ENCODE measurements around the gene DNAAF8. TPM values are rescaled to one million over a fixed set of nuclear protein-coding genes. Genes with fewer than 3 reads are reported as not detected.

The DNAAF8 gene
- polyA plus RNA-seq, 1 donor from 2014 or later = 3.4 TPM

DNA sequence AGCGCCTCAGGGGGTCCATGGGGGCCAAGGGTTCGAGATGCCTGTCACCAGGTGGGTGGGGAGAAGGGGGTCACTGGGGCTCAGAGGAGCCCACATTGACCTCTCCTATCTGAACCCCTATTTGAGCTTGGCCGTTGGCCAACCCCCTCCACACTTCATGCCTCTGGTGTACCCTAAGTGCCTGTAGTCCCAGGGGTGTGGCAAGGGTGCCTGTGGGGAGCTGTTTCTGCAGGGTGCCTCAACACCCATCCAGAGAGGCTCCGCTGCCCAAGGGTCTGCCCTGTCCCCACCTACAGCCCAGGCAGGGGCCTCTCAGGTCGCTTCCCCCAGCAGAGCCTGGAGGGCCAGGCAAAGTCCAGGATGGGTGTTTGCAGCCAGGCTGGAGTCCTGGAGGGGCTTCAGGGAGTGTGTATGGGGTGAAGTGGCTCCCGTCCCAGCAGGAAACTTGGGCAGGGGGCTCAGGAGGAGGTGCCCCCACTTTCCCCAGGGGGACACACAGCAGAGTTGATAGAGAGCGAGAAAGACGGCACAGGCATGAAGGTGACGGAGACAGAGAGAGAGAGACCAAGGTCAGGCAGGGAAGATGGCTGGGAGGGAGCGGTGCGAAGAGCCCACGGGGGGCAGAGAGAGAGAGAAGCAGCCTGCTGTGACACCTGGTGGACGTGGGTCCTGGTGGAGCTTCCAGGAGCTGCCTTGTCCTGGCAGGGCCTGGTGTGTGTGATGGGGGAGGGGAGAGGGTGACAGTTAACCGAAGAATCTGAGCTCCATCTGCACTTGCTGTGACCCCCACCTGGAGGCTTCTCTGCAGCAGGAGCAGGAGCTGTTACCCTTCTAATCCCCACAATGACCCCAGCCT, 53.5 kb downstream of the DNAAF8 start, which contains the start of gene SEPTIN12:
SEPTIN12 (minus strand) TSS at position 719 of the 856 bp plus-strand sequence; CDS start at position 19, 700 bp downstream.
- Histone ChIP-seq H3K9me3 (ENCODE audit: low read length) (no peaks in the 10 kb centered on the region), H3K9ac (ENCODE audit: low read length) (no peak within 1 kb of the TSS), H3K4me2 (ENCODE audit: low read length) (no peak within 1 kb of the TSS), H3K4me3 (ENCODE audit: low read length) (no peak within 1 kb of the TSS), H3F3A (ENCODE audit: insufficient read depth, low read length, poor library complexity, severe bottlenecking) (no peaks in the 10 kb centered on the region), H3K36me3 (ENCODE audit: insufficient read depth, low read length) (no peaks in the 10 kb centered on the region), H4K20me1 (ENCODE audit: insufficient read depth) (no peaks in the 10 kb centered on the region), H3K27ac (ENCODE audit: low read length) (no peak within 1 kb of the TSS), H2AFZ (ENCODE audit: low read depth, low read length) (no peak within 1 kb of the TSS), H3K79me2 (replicated peaks; ENCODE audit: insufficient read depth, low read length) (no peaks in the 10 kb centered on the region), H3K27me3 (ENCODE audit: insufficient read depth, low read depth, low read length) (no peaks in the 10 kb centered on the region), H3K9me2 (ENCODE audit: insufficient read depth, low read length) (no peaks in the 10 kb centered on the region)
- TF ChIP-seq MXI1 (conservative IDR thresholded peaks at IDR 0.05; ENCODE audit: poor library complexity, severe bottlenecking) (no peak), EP300 (conservative IDR thresholded peaks at IDR 0.05; ENCODE audit: poor library complexity, severe bottlenecking) (no peak), EZH2 (IDR thresholded peaks at IDR 0.05; ENCODE audit: borderline replicate concordance, insufficient read depth, low read length, poor library complexity, severe bottlenecking) (no peak), SMC3 (conservative IDR thresholded peaks at IDR 0.05; ENCODE audit: poor library complexity) (no peak), RAD21 (conservative IDR thresholded peaks at IDR 0.05) (no peak), TAF1 (IDR thresholded peaks at IDR 0.05; ENCODE audit: low read depth) (no peak), POLR2AphosphoS5 (IDR thresholded peaks at IDR 0.05) (no peak)
- TF ChIP-seq, protein P1, sequence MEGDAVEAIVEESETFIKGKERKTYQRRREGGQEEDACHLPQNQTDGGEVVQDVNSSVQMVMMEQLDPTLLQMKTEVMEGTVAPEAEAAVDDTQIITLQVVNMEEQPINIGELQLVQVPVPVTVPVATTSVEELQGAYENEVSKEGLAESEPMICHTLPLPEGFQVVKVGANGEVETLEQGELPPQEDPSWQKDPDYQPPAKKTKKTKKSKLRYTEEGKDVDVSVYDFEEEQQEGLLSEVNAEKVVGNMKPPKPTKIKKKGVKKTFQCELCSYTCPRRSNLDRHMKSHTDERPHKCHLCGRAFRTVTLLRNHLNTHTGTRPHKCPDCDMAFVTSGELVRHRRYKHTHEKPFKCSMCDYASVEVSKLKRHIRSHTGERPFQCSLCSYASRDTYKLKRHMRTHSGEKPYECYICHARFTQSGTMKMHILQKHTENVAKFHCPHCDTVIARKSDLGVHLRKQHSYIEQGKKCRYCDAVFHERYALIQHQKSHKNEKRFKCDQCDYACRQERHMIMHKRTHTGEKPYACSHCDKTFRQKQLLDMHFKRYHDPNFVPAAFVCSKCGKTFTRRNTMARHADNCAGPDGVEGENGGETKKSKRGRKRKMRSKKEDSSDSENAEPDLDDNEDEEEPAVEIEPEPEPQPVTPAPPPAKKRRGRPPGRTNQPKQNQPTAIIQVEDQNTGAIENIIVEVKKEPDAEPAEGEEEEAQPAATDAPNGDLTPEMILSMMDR (IDR thresholded peaks at IDR 0.05; ENCODE audit: poor library complexity, severe bottlenecking) = no peak
- TF ChIP-seq, protein P2, sequence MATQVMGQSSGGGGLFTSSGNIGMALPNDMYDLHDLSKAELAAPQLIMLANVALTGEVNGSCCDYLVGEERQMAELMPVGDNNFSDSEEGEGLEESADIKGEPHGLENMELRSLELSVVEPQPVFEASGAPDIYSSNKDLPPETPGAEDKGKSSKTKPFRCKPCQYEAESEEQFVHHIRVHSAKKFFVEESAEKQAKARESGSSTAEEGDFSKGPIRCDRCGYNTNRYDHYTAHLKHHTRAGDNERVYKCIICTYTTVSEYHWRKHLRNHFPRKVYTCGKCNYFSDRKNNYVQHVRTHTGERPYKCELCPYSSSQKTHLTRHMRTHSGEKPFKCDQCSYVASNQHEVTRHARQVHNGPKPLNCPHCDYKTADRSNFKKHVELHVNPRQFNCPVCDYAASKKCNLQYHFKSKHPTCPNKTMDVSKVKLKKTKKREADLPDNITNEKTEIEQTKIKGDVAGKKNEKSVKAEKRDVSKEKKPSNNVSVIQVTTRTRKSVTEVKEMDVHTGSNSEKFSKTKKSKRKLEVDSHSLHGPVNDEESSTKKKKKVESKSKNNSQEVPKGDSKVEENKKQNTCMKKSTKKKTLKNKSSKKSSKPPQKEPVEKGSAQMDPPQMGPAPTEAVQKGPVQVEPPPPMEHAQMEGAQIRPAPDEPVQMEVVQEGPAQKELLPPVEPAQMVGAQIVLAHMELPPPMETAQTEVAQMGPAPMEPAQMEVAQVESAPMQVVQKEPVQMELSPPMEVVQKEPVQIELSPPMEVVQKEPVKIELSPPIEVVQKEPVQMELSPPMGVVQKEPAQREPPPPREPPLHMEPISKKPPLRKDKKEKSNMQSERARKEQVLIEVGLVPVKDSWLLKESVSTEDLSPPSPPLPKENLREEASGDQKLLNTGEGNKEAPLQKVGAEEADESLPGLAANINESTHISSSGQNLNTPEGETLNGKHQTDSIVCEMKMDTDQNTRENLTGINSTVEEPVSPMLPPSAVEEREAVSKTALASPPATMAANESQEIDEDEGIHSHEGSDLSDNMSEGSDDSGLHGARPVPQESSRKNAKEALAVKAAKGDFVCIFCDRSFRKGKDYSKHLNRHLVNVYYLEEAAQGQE (IDR thresholded peaks at IDR 0.05; ENCODE audit: borderline replicate concordance) = no peak

DNA sequence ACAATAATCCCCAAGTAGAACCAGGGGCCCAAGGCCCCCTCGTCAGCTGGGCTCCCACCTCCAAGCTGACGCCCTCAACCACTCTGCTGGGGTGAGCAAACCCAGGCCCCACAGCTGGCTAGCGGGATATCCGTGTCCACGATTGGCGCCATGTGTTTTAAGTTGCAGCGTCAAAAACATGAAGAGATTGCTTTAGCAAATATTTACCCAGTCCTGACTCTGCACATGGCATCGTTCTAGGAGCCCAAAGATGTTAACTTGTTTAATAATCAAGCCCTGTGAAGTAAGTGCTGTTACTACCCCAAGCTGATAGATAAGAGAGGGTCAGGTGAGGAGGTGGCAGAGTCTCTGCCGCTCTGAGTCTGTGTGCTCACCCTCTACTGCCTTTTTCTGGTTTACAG, 54.2 kb downstream of the DNAAF8 start:
- Histone ChIP-seq H3K9me3 (ENCODE audit: low read length) (no peaks in the 10 kb centered on the region), H4K20me1 (ENCODE audit: insufficient read depth) (no peaks in the 10 kb centered on the region), H3K4me2 (ENCODE audit: low read length) (no peak overlapping the region), H3K27ac (ENCODE audit: low read length) (no peak overlapping the region), H2AFZ (ENCODE audit: low read depth, low read length) (no peak overlapping the region), H3F3A (ENCODE audit: insufficient read depth, low read length, poor library complexity, severe bottlenecking) (no peaks in the 10 kb centered on the region), H3K9ac (ENCODE audit: low read length) (no peak overlapping the region), H3K36me3 (ENCODE audit: insufficient read depth, low read length) (no peaks in the 10 kb centered on the region), H3K27me3 (ENCODE audit: insufficient read depth, low read depth, low read length) (no peaks in the 10 kb centered on the region), H3K9me2 (ENCODE audit: insufficient read depth, low read length) (no peaks in the 10 kb centered on the region), H3K4me3 (ENCODE audit: low read length) (no peak overlapping the region), H3K79me2 (replicated peaks; ENCODE audit: insufficient read depth, low read length) (no peaks in the 10 kb centered on the region)
- TF ChIP-seq SMC3 (conservative IDR thresholded peaks at IDR 0.05; ENCODE audit: poor library complexity) (no peak), RAD21 (conservative IDR thresholded peaks at IDR 0.05) (no peak), EZH2 (IDR thresholded peaks at IDR 0.05; ENCODE audit: borderline replicate concordance, insufficient read depth, low read length, poor library complexity, severe bottlenecking) (no peak)
- TF ChIP-seq, protein P1 (IDR thresholded peaks at IDR 0.05; ENCODE audit: poor library complexity, severe bottlenecking) = no peak
- TF ChIP-seq, protein P2 (IDR thresholded peaks at IDR 0.05; ENCODE audit: borderline replicate concordance) = no peak
